NCI-H748 (cell line): ENCODE measurements around the gene PREP.

Experiments used
- DNase-seq: peaks from one replicate; lab custom pipeline; 2025; ENCODE audit not compliant: unreplicated experiment; lab: John Stamatoyannopoulos, UW

Gene PREP

DNA sequence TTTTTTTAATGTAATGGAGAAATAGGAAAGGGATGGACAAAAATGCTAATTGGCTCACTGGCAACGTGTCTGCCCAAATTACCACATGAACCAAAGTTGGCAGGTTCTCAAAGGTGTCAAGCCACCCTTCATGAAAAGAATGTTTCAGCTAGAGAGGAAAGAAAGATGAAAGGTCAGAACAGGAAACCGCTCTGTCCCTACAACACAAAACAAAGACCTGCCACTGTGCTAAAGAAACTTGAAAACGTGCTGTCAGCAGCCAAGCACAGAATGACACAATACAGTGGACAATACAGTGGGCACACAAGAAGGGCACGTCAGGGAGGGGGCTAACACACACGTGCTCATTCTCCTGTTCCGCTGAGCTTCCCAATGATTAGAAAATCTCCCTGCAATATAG lies 4.9 kb downstream of the PREP start:
- peak; percentile 33 for DNase-seq

DNA sequence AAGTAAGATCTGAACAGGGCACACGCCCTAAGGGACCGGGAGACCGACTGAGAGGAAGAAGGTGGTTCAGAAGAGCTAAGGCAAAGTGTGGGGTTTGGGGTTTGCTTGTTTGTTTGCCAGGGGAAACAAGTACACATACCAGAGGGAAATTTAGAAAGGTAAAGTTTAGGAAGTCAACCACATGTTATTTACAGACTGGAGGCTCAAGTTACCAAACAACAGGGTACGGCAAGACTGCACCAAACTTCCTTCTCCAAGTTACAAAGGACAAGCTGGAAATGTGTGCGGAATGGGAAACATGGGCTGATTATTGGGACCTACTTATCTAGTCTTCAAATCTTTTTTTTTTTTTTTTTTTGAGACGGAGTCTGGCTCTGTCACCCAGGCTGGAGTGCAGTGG lies 11.2 kb downstream of the PREP start:
- DNase-seq = no peak

- no peak for DNase-seq
Observed at GRCh38 chr6:105389543-105389942, 13.3 kb downstream of the PREP start.

DNA sequence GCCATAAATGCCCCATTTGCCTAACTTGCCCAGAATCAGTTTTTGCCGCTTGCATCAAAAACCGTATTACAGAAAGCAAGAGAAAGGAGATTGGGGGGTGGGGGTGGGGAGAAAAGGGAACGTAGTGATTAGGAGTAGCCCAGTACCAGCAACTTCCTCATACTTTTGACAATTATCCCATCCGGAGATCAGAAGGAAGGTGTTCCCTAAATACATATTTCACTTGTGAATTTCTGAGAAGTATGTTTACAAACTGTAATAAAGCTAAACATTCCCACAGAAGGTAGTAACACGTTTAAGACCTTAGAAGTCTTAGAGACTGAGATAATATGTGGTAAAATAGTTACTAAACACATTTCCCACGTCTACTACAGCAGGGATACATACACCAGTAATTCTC lies 14.5 kb downstream of the PREP start:
- DNase-seq = no peak

DNA sequence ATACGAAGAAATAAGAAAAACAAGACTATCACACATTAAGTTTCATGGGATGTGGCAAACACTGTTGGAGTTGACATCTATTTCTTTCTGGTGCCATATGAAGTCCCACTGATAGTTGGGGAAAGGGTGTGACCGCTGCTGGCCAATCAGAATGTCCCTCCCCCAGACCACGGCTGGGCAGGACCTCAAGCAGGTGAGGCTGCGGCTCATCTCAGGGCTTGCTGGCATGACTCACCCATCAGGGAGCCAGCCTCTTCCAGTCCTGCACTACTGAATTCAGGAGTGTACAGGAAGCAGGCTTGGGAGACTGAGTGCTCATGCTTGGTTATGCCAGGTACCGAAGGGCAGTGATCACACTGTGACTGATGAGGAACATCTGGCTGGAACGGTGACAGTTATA lies 18.9 kb downstream of the PREP start:
- no peak for DNase-seq

- no peak for DNase-seq
Observed at GRCh38 chr6:105382958-105383357, 19.9 kb downstream of the PREP start.

- DNase-seq = no peak
Observed at GRCh38 chr6:105382496-105382895, 20.4 kb downstream of the PREP start.

- no peak for DNase-seq
Observed at GRCh38 chr6:105380634-105381033, 22.2 kb downstream of the PREP start.

DNA sequence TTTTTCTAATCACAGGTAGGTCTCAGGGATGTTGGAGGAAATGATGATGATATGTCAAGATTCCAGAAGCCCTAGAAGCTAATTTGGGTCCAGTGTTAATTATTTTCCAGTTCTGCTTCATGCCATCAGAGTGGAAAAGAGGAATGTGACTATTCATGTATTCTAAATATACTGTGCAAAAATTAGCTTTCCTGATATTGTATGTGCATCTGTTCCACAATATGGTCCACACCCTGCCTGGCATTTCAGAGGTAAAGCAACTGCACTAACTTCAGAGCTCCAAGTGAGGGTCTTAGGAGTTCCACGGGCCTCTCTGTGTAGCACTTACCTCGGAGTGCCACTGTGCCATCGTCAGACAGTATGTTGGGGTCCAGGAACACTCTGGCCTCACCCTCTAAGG lies 27.1 kb downstream of the PREP start:
- DNase-seq = no peak

DNA sequence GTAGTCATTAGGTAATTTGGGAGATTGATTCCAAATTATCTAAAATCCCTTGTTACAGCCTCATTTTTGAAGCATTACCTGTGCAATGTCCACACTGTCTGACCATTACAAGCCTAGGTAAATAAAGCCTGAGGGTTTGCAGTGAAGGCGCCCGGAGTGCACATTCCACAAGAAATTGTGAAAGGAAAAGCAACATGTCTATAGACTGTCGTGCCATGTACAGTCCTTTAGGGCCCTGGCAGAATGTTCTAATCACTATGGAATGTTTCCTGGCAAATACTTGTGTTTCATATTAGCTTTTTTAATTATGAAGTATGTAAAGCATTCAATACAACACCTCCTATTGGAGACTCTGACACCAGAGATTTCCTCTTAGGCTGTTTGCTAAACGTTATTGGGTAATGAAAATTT lies 28.9 kb downstream of the PREP start:
- DNase-seq = no peak

GRCh38 chr6:105373481-105373880 lies 29.4 kb downstream of the PREP start:
- no peak for DNase-seq

DNA sequence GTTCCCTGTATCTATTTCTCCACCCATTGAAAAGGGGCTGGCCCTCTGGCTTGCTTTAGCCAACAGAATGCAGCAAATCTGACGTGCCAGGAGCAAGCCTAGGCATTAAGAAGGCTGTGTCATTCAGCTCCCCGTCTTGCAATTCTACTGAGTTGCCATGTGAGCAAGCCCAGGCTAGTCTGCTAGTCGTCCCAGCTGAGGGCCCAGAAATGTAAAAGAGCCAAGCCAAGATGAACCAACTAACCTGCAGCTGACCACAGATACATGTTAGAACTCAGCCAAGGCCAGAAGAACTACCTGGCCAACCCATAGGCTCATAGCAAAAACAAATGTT lies 30.1 kb downstream of the PREP start:
- no peak for DNase-seq

DNA sequence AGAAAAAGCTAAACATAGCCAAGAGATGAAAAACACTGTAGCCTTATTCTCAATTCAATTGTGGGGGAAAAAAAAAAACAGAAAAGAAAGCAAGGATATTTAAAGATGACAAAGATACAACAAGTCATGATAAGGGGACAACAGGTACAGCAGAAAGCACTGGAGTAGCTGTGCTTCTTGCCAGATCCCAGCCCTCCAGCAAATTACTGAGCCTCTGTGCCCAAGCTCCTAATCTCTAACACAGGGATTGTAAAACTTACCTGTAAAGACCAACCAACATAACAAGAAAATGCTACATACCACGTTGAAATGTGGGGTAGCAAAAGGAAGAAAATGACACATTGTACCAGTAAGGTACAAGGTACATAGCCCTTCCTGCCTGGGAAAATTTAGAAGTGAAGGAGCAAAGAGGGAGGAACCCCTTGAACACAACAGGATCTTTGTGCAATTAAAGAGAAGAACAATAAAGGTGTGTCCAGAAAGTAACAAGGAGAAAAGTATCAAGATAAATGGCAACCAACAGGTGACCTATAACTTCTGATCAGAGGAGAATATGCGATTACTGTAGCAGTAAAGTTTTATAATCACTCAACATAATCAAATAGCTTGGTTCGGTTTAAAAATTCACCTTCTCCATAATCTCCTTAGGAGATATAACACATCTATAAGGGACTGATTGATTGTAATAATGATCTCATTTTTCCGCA lies 30.6 kb downstream of the PREP start:
- DNase-seq = no peak

DNA sequence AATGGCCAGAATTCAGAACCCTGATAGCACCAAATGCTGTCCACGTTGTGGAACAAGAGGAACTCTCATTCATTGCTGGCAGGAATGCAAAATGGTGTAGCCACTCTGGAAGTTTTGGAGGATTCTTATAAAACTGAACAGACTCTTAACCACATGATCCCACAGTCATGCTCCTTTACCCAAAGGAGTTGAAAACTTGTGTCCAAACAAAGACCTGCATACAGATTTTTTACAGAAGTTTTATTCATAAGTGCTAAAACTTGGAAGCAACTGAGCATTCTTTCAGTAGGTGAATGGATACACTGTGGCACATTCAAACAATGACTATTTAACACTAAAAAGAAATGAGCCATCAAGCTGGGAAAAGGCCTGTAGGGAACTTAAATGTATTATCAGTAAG lies 32.5 kb downstream of the PREP start:
- no peak for DNase-seq

- no peak for DNase-seq
Observed at GRCh38 chr6:105369145-105369544, 33.7 kb downstream of the PREP start.

GRCh38 chr6:105364243-105364642 lies 38.6 kb downstream of the PREP start:
- no peak for DNase-seq

- peak; percentile 38 for DNase-seq
Observed at GRCh38 chr6:105363100-105363754, 39.7 kb downstream of the PREP start.

GRCh38 chr6:105359419-105360370 lies 43.2 kb downstream of the PREP start:
- no peak for DNase-seq

- DNase-seq = peak; percentile 64
Observed at GRCh38 chr6:105357165-105357564, 45.7 kb downstream of the PREP start.

DNA sequence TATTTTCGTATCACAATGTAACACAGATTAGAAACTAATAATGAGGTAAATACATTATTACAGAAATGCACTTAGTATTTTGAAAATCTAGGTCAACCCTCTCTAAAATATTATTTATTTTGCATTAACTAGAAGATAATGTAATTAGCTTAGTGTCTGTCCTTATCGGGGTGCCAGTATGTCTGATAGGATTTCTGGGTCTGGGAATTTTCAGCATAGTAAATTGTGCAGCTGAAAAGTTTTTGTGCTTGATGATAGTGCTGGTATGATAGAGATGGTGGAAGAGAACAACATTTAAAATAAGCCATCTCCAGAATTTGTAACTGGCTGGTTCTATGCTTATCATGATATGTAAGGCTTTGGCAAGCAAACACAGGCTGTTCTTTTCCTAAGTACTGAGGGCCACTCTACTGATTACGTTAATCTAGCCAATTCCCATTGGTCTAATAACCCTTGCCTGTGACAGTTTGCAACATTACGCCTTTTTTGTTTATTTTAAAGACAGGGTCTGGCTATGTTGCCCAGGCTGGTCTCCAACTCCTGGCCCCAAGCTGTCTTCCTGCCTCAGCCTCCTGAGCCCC lies 50.8 kb downstream of the PREP start:
- DNase-seq = no peak

GRCh38 chr6:105348897-105349296 lies 54.0 kb downstream of the PREP start:
- DNase-seq = no peak

- DNase-seq = no peak
Observed at GRCh38 chr6:105346052-105346451, 56.8 kb downstream of the PREP start.
